ENCODE results near the gene LSM14B. TPM values are rescaled to one million over a fixed set of nuclear protein-coding genes. Genes with fewer than 3 reads are reported as not detected.

LSM14B gene
- polyA plus RNA-seq, 1 experiment, result 26.2 TPM

- no peak for TF ChIP-seq CTCF (IDR thresholded peaks at IDR 0.05; ENCODE audit: low read depth, low read length)
- Histone ChIP-seq H3K27ac (ENCODE audit: low read depth, low read length) (peak overlapping the region; percentile 57), H3K27me3 (ENCODE audit: control insufficient read depth, insufficient read depth, low read length) (no peaks in the 10 kb centered on the region), H3K4me3 (ENCODE audit: low read depth, low read length) (no peak overlapping the region), H3K9me3 (ENCODE audit: control insufficient read depth, insufficient read depth, low read length) (peaks cover 14% of the 10 kb centered on the region; the same call in 1 of the 2 replicates)
- ChIA-PET CTCF (interaction anchor here (1.3 kb wide), 1 partner anchor 45 kb away, joined by 3 read pairs; no protein-coding TSS in a partner anchor), POLR2A (interaction anchor here (1.1 kb wide), 1 partner anchor 33 kb away, joined by 3 read pairs; the partner anchor contains the start of gene LSM14B)
- DNase-seq (ENCODE audit: low read depth, low spot score), result peak; percentile 84
These were observed 33.8 kb upstream of the LSM14B start for GRCh38 chr20:62088258-62089127.

- TF ChIP-seq CTCF (IDR thresholded peaks at IDR 0.05; ENCODE audit: low read depth, low read length), result no peak
- no peak overlapping the region for H3K27ac ChIP-seq (ENCODE audit: low read depth, low read length)
- no peak overlapping the region for H3K4me3 ChIP-seq (ENCODE audit: low read depth, low read length)
- ChIA-PET CTCF (interaction anchor here (0.6 to 1.3 kb wide), 3 partner anchors 21 to 46 kb away, joined by 3 read pairs; no protein-coding TSS in a partner anchor), POLR2A (interaction anchor here (0.7 kb wide), 1 partner anchor 533 kb away, joined by 3 read pairs; no protein-coding TSS in a partner anchor)
- peaks cover 14% of the 10 kb centered on the region; the same call in 1 of the 2 replicates for H3K9me3 ChIP-seq (ENCODE audit: control insufficient read depth, insufficient read depth, low read length)
- no peak for DNase-seq (ENCODE audit: low read depth, low spot score)
- no peaks in the 10 kb centered on the region for H3K27me3 ChIP-seq (ENCODE audit: control insufficient read depth, insufficient read depth, low read length)
These were observed 32.9 kb upstream of the LSM14B start for GRCh38 chr20:62089393-62089792.

GRCh38 chr20:62096421-62097380 lies 25.6 kb upstream of the LSM14B start:
- H3K9me3 ChIP-seq (ENCODE audit: control insufficient read depth, insufficient read depth, low read length), result peaks cover 57% of the 10 kb centered on the region
- no peak for TF ChIP-seq CTCF (IDR thresholded peaks at IDR 0.05; ENCODE audit: low read depth, low read length)

GRCh38 chr20:62097881-62098407 lies 24.3 kb upstream of the LSM14B start:
- POLR2A ChIA-PET, result no interaction called here
- no peak for DNase-seq (ENCODE audit: low read depth, low spot score)
- Histone ChIP-seq H3K27me3 (ENCODE audit: control insufficient read depth, insufficient read depth, low read length) (peaks cover 6% of the 10 kb centered on the region), H3K27ac (ENCODE audit: low read depth, low read length) (no peak overlapping the region), H3K4me3 (ENCODE audit: low read depth, low read length) (no peak overlapping the region), H3K9me3 (ENCODE audit: control insufficient read depth, insufficient read depth, low read length) (peaks cover 63% of the 10 kb centered on the region)
- no peak for TF ChIP-seq CTCF (IDR thresholded peaks at IDR 0.05; ENCODE audit: low read depth, low read length)
- CTCF ChIA-PET, result no interaction called here

More at GRCh38 chr20:62096421-62097380, 25.6 kb upstream of the LSM14B start:
- CTCF ChIA-PET, result no interaction called here
- Histone ChIP-seq H3K27ac (ENCODE audit: low read depth, low read length) (no peak overlapping the region), H3K4me3 (ENCODE audit: low read depth, low read length) (no peak overlapping the region), H3K27me3 (ENCODE audit: control insufficient read depth, insufficient read depth, low read length) (peaks cover 6% of the 10 kb centered on the region)
- no peak for DNase-seq (ENCODE audit: low read depth, low spot score)
- POLR2A ChIA-PET, result no interaction called here
